Adrenal gland (tissue), 5 donors: ENCODE results near the gene RCC2.
"Not testable (repeated sequence)": the region's sequence is repeated elsewhere in the genome, so short reads cannot be mapped to it uniquely, and the experiment has no call there.

ENCODE experiments used
- POLR2A ChIP-seq, 2 donors: fragments of 450-650 bp; IDR thresholded peaks; one replicate each; pipeline ENCODE4 v1.6.1; 2017; ENCODE audit warnings: antibody characterized with exemption in 2 of 2, mild to moderate bottlenecking in 2 of 2, moderate library complexity in 1 of 2
- TF ChIP-seq, protein P1 (sequence below), 6 experiments: fragments of 450-650 bp in 4 of 6; fragments of 200-600 bp in 2 of 6; sonication (generic) in 1 of 6; IDR thresholded peaks; 1 replicate in 5 of 6; 2 replicates in 1 of 6; pipeline versions ENCODE4 v1.5.1 to v1.8.0; 2016 to 2021; ENCODE audit warnings: antibody characterized with exemption in 6 of 6, mild to moderate bottlenecking in 2 of 6, moderate library complexity in 1 of 6
- donor health status: DM: no; HTN: no; CAD: no.

- TF ChIP-seq, protein P1, sequence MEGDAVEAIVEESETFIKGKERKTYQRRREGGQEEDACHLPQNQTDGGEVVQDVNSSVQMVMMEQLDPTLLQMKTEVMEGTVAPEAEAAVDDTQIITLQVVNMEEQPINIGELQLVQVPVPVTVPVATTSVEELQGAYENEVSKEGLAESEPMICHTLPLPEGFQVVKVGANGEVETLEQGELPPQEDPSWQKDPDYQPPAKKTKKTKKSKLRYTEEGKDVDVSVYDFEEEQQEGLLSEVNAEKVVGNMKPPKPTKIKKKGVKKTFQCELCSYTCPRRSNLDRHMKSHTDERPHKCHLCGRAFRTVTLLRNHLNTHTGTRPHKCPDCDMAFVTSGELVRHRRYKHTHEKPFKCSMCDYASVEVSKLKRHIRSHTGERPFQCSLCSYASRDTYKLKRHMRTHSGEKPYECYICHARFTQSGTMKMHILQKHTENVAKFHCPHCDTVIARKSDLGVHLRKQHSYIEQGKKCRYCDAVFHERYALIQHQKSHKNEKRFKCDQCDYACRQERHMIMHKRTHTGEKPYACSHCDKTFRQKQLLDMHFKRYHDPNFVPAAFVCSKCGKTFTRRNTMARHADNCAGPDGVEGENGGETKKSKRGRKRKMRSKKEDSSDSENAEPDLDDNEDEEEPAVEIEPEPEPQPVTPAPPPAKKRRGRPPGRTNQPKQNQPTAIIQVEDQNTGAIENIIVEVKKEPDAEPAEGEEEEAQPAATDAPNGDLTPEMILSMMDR (IDR thresholded peaks at IDR 0.05): not testable (repeated sequence)
- TF ChIP-seq POLR2A (IDR thresholded peaks at IDR 0.05): not testable (repeated sequence)
Measured at GRCh38 chr1:17468357-17469265, 29.1 kb upstream of the RCC2 start.
